H9 (cell line): ENCODE results near the gene RRP12. TPM values are rescaled to one million over a fixed set of nuclear protein-coding genes. Genes with fewer than 3 reads are reported as not detected.

ENCODE experiments used
- DNase-seq: peaks from one replicate; pipeline ENCODE4 v3.0.0-alpha.2; 2017
- H2AFZ ChIP-seq: one replicate; pipeline ENCODE4 v1.6.1; 2013; ENCODE audit warnings: mild to moderate bottlenecking, low read length, control low read depth, moderate library complexity
- H2AK5ac ChIP-seq: 2 replicates; pipeline ENCODE4 v1.6.1; 2013; ENCODE audit warnings: low read length, control low read depth, mixed read lengths; ENCODE audit not compliant: insufficient read length
- H2BK120ac ChIP-seq: one replicate; pipeline ENCODE4 v1.6.1; 2013; ENCODE audit warnings: low read depth, mild to moderate bottlenecking, low read length, control low read depth, inconsistent platforms; ENCODE audit not compliant: poor library complexity, severe bottlenecking
- H2BK12ac ChIP-seq: 2 replicates; pipeline ENCODE4 v1.6.1; 2013; ENCODE audit warnings: low read length, control low read depth, mixed read lengths, low read depth; ENCODE audit not compliant: insufficient read length
- H2BK15ac ChIP-seq: 2 replicates; pipeline ENCODE4 v1.6.1; 2013; ENCODE audit warnings: low read depth, low read length, control low read depth
- H2BK20ac ChIP-seq: one replicate; pipeline ENCODE4 v1.6.1; 2013; ENCODE audit warnings: low read depth, mild to moderate bottlenecking, low read length, control low read depth, inconsistent platforms; ENCODE audit not compliant: poor library complexity, severe bottlenecking
- H2BK5ac ChIP-seq: 2 replicates; pipeline ENCODE4 v1.6.1; 2013; ENCODE audit warnings: low read length, control low read depth, mixed read lengths; ENCODE audit not compliant: insufficient read length
- H3K14ac ChIP-seq: 2 replicates; pipeline ENCODE4 v1.6.1; 2013; ENCODE audit warnings: low read length, control low read depth; ENCODE audit not compliant: insufficient read depth
- H3K18ac ChIP-seq: 2 replicates; pipeline ENCODE4 v1.6.1; 2013; ENCODE audit warnings: low read depth, mild to moderate bottlenecking, mixed read lengths, low read length, control low read depth; ENCODE audit not compliant: insufficient read length
- H3K23ac ChIP-seq: 2 replicates; pipeline ENCODE4 v1.6.1; 2013; ENCODE audit warnings: low read length, control low read depth, mixed read lengths, low read depth; ENCODE audit not compliant: insufficient read length
- H3K23me2 ChIP-seq: 2 replicates; pipeline ENCODE4 v1.6.1; 2013; ENCODE audit warnings: low read depth, mild to moderate bottlenecking, mixed read lengths, low read length, control low read depth; ENCODE audit not compliant: insufficient read length, poor library complexity, severe bottlenecking
- H3K27ac ChIP-seq: 2 replicates; pipeline ENCODE4 v1.5.1; 2013; ENCODE audit warnings: low read length, control low read depth, mixed read lengths, low read depth; ENCODE audit not compliant: insufficient read length
- H3K27me3 ChIP-seq: 2 replicates; pipeline ENCODE4 v1.6.1; 2013; ENCODE audit warnings: low read length, control low read depth, inconsistent platforms; ENCODE audit not compliant: insufficient read depth
- H3K4ac ChIP-seq: 2 replicates; pipeline ENCODE4 v1.6.1; 2013; ENCODE audit warnings: low read depth, mild to moderate bottlenecking, control low read depth, inconsistent platforms, low read length, moderate library complexity
- H3K4me1 ChIP-seq: 2 replicates; pipeline ENCODE4 v1.6.1; 2013; ENCODE audit warnings: low read length, control low read depth, inconsistent platforms; ENCODE audit not compliant: insufficient read depth
- H3K4me2 ChIP-seq: 2 replicates; pipeline ENCODE4 v1.6.1; 2013; ENCODE audit warnings: low read length, control low read depth, mixed read lengths; ENCODE audit not compliant: insufficient read length, insufficient read depth
- H3K56ac ChIP-seq: 2 replicates; pipeline ENCODE4 v1.6.1; 2013; ENCODE audit warnings: low read depth, mild to moderate bottlenecking, mixed read lengths, low read length, control low read depth; ENCODE audit not compliant: insufficient read length
- H3K79me1 ChIP-seq: 2 replicates; pipeline ENCODE4 v1.6.1; 2013; ENCODE audit warnings: low read depth, mild to moderate bottlenecking, moderate library complexity, low read length, control low read depth, inconsistent platforms; ENCODE audit not compliant: insufficient read depth, poor library complexity, severe bottlenecking
- H3K79me2 ChIP-seq: 2 replicates; pipeline ENCODE4 v1.6.1; 2013; ENCODE audit warnings: low read length, control low read depth, inconsistent platforms; ENCODE audit not compliant: insufficient read depth
- H3K9ac ChIP-seq: 2 replicates; pipeline ENCODE4 v1.6.1; 2013; ENCODE audit warnings: low read length, control low read depth, mixed read lengths; ENCODE audit not compliant: insufficient read length; ENCODE audit errors: extremely low read depth
- H3K9me3 ChIP-seq: one replicate; pipeline ENCODE4 v1.6.1; 2013; ENCODE audit warnings: low read depth, low read length, inconsistent platforms; ENCODE audit not compliant: control insufficient read depth
- H3T11ph ChIP-seq: one replicate; pipeline ENCODE4 v1.6.1; 2013; ENCODE audit warnings: mild to moderate bottlenecking, low read length, control low read depth, inconsistent platforms
- H4K20me1 ChIP-seq: one replicate; pipeline ENCODE4 v1.6.1; 2013; ENCODE audit not compliant: control insufficient read depth, insufficient read length, insufficient read depth
- H4K5ac ChIP-seq: 2 replicates; pipeline ENCODE4 v1.6.1; 2013; ENCODE audit warnings: low read depth, mild to moderate bottlenecking, mixed read lengths, low read length, control low read depth; ENCODE audit not compliant: insufficient read length
- H4K8ac ChIP-seq: replicated peaks from 2 replicates; pipeline ENCODE4 v1.6.1; 2013; ENCODE audit warnings: low read length, control low read depth, mixed read lengths, low read depth; ENCODE audit not compliant: insufficient read length
- H4K91ac ChIP-seq: 2 replicates; pipeline ENCODE4 v1.6.1; 2013; ENCODE audit warnings: low read depth, mild to moderate bottlenecking, moderate library complexity, mixed read lengths, low read length, control low read depth; ENCODE audit not compliant: insufficient read length
- H3K27ac Mint-ChIP-seq, 3 experiments: 2 replicates in 2 of 3; 3 replicates in 1 of 3; pipeline ENCODE4 v1.8.0; 2020 to 2021; ENCODE audit warnings: mixed read lengths in 3 of 3, mild to moderate bottlenecking in 1 of 3, moderate library complexity in 1 of 3
- H3K27me3 Mint-ChIP-seq: 2 replicates; pipeline ENCODE4 v1.8.0; 2021; ENCODE audit warnings: low read depth, mild to moderate bottlenecking, moderate library complexity, mixed read lengths
- H3K36me3 Mint-ChIP-seq, 3 experiments: 2 replicates in 2 of 3; 3 replicates in 1 of 3; pipeline ENCODE4 v1.8.0; 2020 to 2021; ENCODE audit warnings: low read depth in 3 of 3, mixed read lengths in 3 of 3; ENCODE audit not compliant: insufficient read depth in 1 of 3
- H3K4me1 Mint-ChIP-seq, 2 experiments: 2 replicates each; pipeline ENCODE4 v1.8.0; 2020; ENCODE audit warnings: mixed read lengths in 2 of 2
- H3K4me3 Mint-ChIP-seq, 2 experiments: 2 replicates in 1 of 2; 3 replicates in 1 of 2; pipeline ENCODE4 v1.8.0; 2020 to 2021; ENCODE audit warnings: mild to moderate bottlenecking in 2 of 2, mixed read lengths in 2 of 2, moderate library complexity in 1 of 2
- H3K9me3 Mint-ChIP-seq, 2 experiments: 2 replicates in 1 of 2; 3 replicates in 1 of 2; pipeline ENCODE4 v1.8.0; 2020; ENCODE audit warnings: mild to moderate bottlenecking in 2 of 2, mixed read lengths in 2 of 2, moderate library complexity in 1 of 2
- WGBS: extraction: QIAGEN DNeasy Blood & Tissue Kit; methylation state at CpG from one replicate; pipeline ENCODE4 v1.1.7; 2013; ENCODE audit warnings: missing lambda C conversion rate, low lambda C conversion rate, mixed read lengths; ENCODE audit not compliant: insufficient read length; ENCODE audit errors: extremely low coverage; 5-methylcytosine and 5-hydroxymethylcytosine counted together
- total RNA-seq: library from RNA; stranded (reverse); gene quantifications from 2 replicates; pipeline ENCODE4 v1.2.1, GENCODE V29; 2021
- TF ChIP-seq, protein P1 (sequence below): fragments of 200-600 bp; sonication (generic); conservative IDR thresholded peaks from 3 replicates; pipeline ENCODE4 v1.8.0; 2021; ENCODE audit warnings: antibody characterized with exemption, mild to moderate bottlenecking

Gene RRP12
- total RNA-seq, 1 experiment from 2014 or later, result 71.6 TPM

DNA sequence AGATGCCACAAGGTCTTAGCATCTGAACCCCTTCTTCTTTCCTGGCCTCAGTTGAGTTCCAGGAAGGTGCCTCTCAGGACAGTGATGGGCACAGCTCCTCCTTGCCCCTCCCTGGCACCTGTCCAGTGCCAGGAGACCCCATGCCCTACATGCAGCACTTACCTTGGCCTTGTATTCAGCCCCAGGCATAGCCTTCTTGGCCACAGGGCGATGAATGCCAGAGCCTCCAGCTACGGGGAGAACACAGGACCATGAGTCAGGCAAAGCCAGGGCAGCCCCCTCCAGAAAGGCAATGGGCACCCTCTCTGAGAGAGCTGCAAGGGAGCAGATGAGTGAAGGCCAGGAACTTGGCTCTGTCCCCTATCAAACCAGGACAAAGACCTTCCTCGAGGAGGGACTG lies 42.4 kb downstream of the RRP12 start:
- Histone ChIP-seq H2BK15ac (no peak overlapping the region), H3T11ph (no peak overlapping the region), H2BK20ac (no peak overlapping the region), H3K14ac (no peak overlapping the region), H3K4me2 (no peak overlapping the region), H3K27me3 (no peaks in the 10 kb centered on the region), H2BK5ac (no peak overlapping the region), H3K79me2 (no peaks in the 10 kb centered on the region), H3K56ac (no peak overlapping the region), H3K23me2 (no peaks in the 10 kb centered on the region), H4K5ac (no peak overlapping the region), H4K91ac (no peak overlapping the region), H4K8ac (no peak overlapping the region), H3K27ac (no peak overlapping the region), H2BK12ac (no peak overlapping the region), H3K79me1 (no peaks in the 10 kb centered on the region), H2AK5ac (no peak overlapping the region), H3K9me3 (no peaks in the 10 kb centered on the region), H3K9ac (no peak overlapping the region), H2BK120ac (no peak overlapping the region), H3K18ac (no peak overlapping the region), H3K23ac (no peak overlapping the region), H2AFZ (no peak overlapping the region), H3K4me1 (no peaks in the 10 kb centered on the region), H3K4ac (no peak overlapping the region), H4K20me1 (no peaks in the 10 kb centered on the region)
- DNase-seq, result no peak
- TF ChIP-seq, protein P1, sequence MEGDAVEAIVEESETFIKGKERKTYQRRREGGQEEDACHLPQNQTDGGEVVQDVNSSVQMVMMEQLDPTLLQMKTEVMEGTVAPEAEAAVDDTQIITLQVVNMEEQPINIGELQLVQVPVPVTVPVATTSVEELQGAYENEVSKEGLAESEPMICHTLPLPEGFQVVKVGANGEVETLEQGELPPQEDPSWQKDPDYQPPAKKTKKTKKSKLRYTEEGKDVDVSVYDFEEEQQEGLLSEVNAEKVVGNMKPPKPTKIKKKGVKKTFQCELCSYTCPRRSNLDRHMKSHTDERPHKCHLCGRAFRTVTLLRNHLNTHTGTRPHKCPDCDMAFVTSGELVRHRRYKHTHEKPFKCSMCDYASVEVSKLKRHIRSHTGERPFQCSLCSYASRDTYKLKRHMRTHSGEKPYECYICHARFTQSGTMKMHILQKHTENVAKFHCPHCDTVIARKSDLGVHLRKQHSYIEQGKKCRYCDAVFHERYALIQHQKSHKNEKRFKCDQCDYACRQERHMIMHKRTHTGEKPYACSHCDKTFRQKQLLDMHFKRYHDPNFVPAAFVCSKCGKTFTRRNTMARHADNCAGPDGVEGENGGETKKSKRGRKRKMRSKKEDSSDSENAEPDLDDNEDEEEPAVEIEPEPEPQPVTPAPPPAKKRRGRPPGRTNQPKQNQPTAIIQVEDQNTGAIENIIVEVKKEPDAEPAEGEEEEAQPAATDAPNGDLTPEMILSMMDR, result no peak
- peaks cover 22 to 79% (median 40%) of the 10 kb centered on the region in 3 experiments; a peak in 6 of 7 replicates for H3K36me3 Mint-ChIP-seq
- H3K9me3 Mint-ChIP-seq, result no peaks in the 10 kb centered on the region
- H3K4me1 Mint-ChIP-seq, result peaks cover 9 to 12% of the 10 kb centered on the region in 2 experiments
- peak overlapping the region in 2 of 3 experiments; percentile 70 to 76; a peak in 2 of 7 replicates for H3K27ac Mint-ChIP-seq
- WGBS, result no CpG with 5 or more reads among the region's 3 CpGs
- H3K4me3 Mint-ChIP-seq, result no peak overlapping the region
- H3K27me3 Mint-ChIP-seq, result no peaks in the 10 kb centered on the region; the same call in 1 of the 2 replicates
